ENCODE data around the gene SUGP1.

GRCh38 chr19:19236173-19236572, 84.1 kb downstream of the SUGP1 start:
- TF ChIP-seq POLR2A (IDR thresholded peaks at IDR 0.05) (no peak), POLR2AphosphoS5 (IDR thresholded peaks at IDR 0.05) (no peak)
